Measurements from ENCODE around the gene RBM33.

RBM33 gene

DNA sequence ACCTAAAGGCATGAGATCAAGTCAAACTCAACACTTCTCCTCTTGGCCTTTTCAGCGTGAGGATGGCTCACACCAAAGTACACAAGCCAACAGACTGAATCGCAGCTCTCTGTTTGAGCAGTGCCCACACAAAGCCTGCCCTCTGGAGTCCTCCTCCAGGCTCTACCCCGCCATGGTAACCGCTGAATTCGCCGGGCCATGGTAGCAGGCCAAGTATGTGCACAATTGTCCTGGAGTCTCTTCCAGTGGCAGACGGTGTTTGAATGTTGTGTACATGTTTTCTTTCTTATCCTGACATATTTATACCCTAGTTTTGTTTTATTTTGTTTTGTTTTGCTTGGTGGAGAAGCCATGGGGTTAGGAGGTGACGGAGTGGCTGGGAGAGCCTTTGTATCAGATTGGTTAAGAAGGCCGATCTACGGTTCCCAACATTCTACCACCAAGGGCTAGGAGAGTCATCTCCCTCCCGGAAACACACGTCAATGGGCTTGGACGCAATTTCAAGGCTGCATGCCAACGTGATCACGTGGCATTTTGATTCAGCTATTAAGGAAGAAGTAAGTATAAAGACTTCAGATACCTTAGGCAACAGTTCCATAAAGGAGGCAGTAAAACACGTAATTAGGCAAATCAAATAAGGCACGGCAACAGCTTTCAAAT lies 179.9 kb downstream of the RBM33 start:
- no peak for DNase-seq (ENCODE audit: low read depth)

- DNase-seq (ENCODE audit: low read depth) = no peak
Observed at GRCh38 chr7:155825336-155825735, 180.9 kb downstream of the RBM33 start.

- DNase-seq (ENCODE audit: low read depth) = no peak
Observed at GRCh38 chr7:155829796-155830470, 185.5 kb downstream of the RBM33 start.
